Measurements from ENCODE around the gene NEMF.
A peak's percentile ranks its signal among the peaks of the same experiment; 100 is the strongest.

The NEMF gene

DNA sequence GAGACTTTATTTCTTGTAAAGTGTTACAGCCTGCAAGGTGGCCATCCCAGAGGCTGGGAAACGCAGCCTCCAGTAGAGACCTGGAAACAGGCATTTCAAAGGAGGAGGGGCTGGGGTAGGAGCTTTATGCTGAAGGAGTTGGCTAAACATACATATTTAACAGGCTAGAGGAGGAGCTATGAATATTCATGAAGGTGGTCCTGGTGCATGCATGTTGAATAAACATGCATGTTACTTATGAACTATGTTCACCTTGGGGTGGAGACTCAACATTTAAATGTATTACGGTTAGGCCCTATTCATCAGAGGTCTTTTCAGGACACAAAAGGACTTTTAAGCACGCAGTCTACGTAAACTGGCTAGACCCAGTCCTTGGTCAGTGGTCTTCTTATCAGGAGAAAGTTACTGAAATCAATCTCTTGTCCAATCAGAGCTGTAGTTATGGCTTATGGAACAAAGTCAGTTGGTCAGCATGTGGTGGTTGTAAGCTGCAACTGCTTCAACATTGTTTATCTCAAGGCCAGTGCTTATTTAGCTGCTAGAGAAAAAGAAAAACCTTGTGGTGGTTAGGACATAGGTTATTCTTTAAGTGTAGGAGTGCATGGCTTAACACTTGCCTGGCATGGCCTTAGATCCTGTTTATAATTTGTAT is 28.9 kb upstream of the NEMF start:
- Histone ChIP-seq H3K18ac (ENCODE audit: low read length) (no peak overlapping the region), H3K23ac (ENCODE audit: low read length) (no peak overlapping the region), H3K4me3 (ENCODE audit: low read depth, low read length) (no peak overlapping the region), H4K12ac (ENCODE audit: low read depth, low read length) (no peak overlapping the region), H3K27ac (ENCODE audit: low read depth, low read length) (no peak overlapping the region), H3K79me2 (ENCODE audit: control insufficient read depth, insufficient read depth, low read length, poor library complexity) (no peaks in the 10 kb centered on the region), H3K9me3 (ENCODE audit: insufficient read depth, low read depth, low read length) (no peaks in the 10 kb centered on the region), H3K79me1 (ENCODE audit: low read length) (peaks cover 9% of the 10 kb centered on the region), H3K4me2 (ENCODE audit: low read length) (no peak overlapping the region), H3K27me3 (ENCODE audit: insufficient read depth, low read length) (no peaks in the 10 kb centered on the region), H2AFZ (ENCODE audit: insufficient read depth, low read length, poor library complexity) (no peak overlapping the region), H2BK12ac (ENCODE audit: low read length) (no peak overlapping the region), H2BK5ac (ENCODE audit: low read depth, low read length, poor library complexity) (no peak overlapping the region), H3K36me3 (ENCODE audit: control insufficient read depth in 1 of 2, insufficient read depth in 2 of 2, low read length in 2 of 2) (no peaks in the 10 kb centered on the region), H2AK5ac (ENCODE audit: low read length) (no peak overlapping the region), H3K4me1 (ENCODE audit: control insufficient read depth in 1 of 2, insufficient read depth in 2 of 2, low read length in 2 of 2) (peaks cover 3 to 5% of the 10 kb centered on the region in 2 experiments), H4K91ac (ENCODE audit: low read depth, low read length) (no peak overlapping the region), H3K4ac (ENCODE audit: low read depth, low read length) (no peak overlapping the region), H3K9ac (ENCODE audit: low read length) (no peak overlapping the region), H3K14ac (ENCODE audit: low read length) (no peak overlapping the region), H4K8ac (ENCODE audit: low read depth, low read length) (no peak overlapping the region), H2BK120ac (ENCODE audit: insufficient read depth, low read length, poor library complexity) (no peak overlapping the region)
- WGBS (ENCODE audit: extremely low coverage, insufficient coverage, insufficient read length) = no CpG with 5 or more reads among the region's 4 CpGs
- DNase-seq = no peak

DNA sequence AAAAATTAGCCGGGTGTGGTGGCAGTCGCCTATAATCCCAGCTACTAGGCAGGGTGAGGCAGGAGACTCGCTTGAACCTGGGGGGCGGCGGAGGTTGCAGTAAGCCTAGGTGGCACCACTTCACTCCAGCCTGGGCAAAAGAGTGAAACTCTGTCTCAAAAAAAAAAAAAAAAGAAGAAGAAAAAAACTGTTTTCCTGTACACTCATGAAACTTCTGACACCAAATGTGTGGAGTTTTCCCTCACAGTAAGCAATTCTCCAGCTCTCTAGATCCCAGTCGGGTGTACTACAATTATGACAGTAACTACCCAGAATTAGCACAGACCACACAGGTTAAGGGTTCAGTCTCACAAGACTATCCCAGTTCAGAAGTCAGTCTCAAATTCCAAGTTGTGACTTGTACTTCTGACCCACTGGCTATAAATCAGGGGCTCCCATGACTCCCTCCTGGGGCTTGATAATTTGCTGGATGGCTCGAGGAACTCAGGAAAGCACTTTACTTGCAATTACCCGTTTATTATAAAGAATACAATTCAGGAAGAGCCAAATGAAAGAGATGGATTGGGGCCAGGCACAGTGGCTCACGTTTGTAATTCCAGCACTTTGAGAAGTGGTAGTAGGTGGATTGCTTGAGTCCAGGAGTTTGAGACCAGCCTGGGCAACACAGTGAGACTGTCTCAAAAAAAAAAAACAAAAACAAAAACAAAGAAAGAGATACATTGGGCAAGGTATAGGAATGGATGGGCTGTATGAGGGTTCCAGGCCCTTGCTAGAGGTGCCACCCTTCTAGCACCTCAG is 27.9 kb upstream of the NEMF start:
- peaks cover 3% of the 10 kb centered on the region in 2 experiments for H3K4me1 ChIP-seq (ENCODE audit: control insufficient read depth in 1 of 2, insufficient read depth in 2 of 2, low read length in 2 of 2)
- H4K8ac ChIP-seq (ENCODE audit: low read depth, low read length) = no peak overlapping the region
- H3K18ac ChIP-seq (ENCODE audit: low read length) = peak overlapping the region; percentile 27
- peak overlapping the region; percentile 74 for H4K91ac ChIP-seq (ENCODE audit: low read depth, low read length)
- no peak overlapping the region for H3K27ac ChIP-seq (ENCODE audit: low read depth, low read length)
- no peak overlapping the region for H2AFZ ChIP-seq (ENCODE audit: insufficient read depth, low read length, poor library complexity)
- H4K12ac ChIP-seq (ENCODE audit: low read depth, low read length) = no peak overlapping the region
- no peak for DNase-seq
- no peak overlapping the region for H3K4ac ChIP-seq (ENCODE audit: low read depth, low read length)
- H2BK12ac ChIP-seq (ENCODE audit: low read length) = peak overlapping the region; percentile 62
- no peaks in the 10 kb centered on the region for H3K79me2 ChIP-seq (ENCODE audit: control insufficient read depth, insufficient read depth, low read length, poor library complexity)
- H3K9me3 ChIP-seq (ENCODE audit: insufficient read depth, low read depth, low read length) = no peaks in the 10 kb centered on the region
- H3K4me2 ChIP-seq (ENCODE audit: low read length) = no peak overlapping the region
- no peak overlapping the region for H3K14ac ChIP-seq (ENCODE audit: low read length)
- no peak overlapping the region for H3K4me3 ChIP-seq (ENCODE audit: low read depth, low read length)
- peaks cover 9% of the 10 kb centered on the region for H3K79me1 ChIP-seq (ENCODE audit: low read length)
- H3K9ac ChIP-seq (ENCODE audit: low read length) = no peak overlapping the region
- H2AK5ac ChIP-seq (ENCODE audit: low read length) = no peak overlapping the region
- H2BK120ac ChIP-seq (ENCODE audit: insufficient read depth, low read length, poor library complexity) = no peak overlapping the region
- H3K36me3 ChIP-seq (ENCODE audit: control insufficient read depth in 1 of 2, insufficient read depth in 2 of 2, low read length in 2 of 2) = no peaks in the 10 kb centered on the region
- no peak overlapping the region for H2BK5ac ChIP-seq (ENCODE audit: low read depth, low read length, poor library complexity)
- no peaks in the 10 kb centered on the region for H3K27me3 ChIP-seq (ENCODE audit: insufficient read depth, low read length)
- WGBS (ENCODE audit: extremely low coverage, insufficient coverage, insufficient read length) = no CpG with 5 or more reads among the region's 9 CpGs
- H3K23ac ChIP-seq (ENCODE audit: low read length) = no peak overlapping the region

DNA sequence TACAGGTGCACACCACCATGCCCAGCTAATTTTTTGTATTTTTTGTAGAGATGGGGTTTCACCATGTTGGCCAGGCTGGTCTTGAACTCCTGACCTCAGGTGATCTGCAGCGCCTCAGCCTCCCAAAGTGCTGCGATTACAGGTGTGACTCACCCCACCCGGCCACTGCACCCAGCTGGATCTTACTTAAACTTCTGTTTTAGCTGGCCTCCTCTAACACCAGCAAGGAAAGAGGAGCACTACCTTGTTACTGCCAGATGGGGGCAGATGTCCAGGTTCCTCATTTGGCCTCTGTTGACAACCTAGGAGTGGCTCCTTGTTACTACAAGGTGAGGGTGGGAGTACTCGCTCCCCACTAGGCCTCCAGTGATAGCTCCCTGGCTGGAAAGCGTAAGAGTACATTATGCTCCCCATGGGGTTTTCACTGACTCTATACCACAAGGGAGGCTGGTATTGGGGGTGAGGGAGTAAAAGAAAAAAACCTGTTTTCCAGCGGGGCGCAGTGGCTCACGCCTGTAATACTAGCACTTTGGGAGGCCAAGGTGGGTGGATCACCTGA is 27.1 kb upstream of the NEMF start:
- H3K36me3 ChIP-seq (ENCODE audit: control insufficient read depth in 1 of 2, insufficient read depth in 2 of 2, low read length in 2 of 2) = no peaks in the 10 kb centered on the region
- H3K4me2 ChIP-seq (ENCODE audit: low read length) = no peak overlapping the region
- H3K4me1 ChIP-seq (ENCODE audit: control insufficient read depth in 1 of 2, insufficient read depth in 2 of 2, low read length in 2 of 2) = peaks cover 3% of the 10 kb centered on the region in 2 experiments
- H2BK5ac ChIP-seq (ENCODE audit: low read depth, low read length, poor library complexity) = peak overlapping the region; percentile 61
- H3K4ac ChIP-seq (ENCODE audit: low read depth, low read length) = no peak overlapping the region
- H4K8ac ChIP-seq (ENCODE audit: low read depth, low read length) = peak overlapping the region; percentile 76
- H2AK5ac ChIP-seq (ENCODE audit: low read length) = no peak overlapping the region
- no peak overlapping the region for H4K12ac ChIP-seq (ENCODE audit: low read depth, low read length)
- H4K91ac ChIP-seq (ENCODE audit: low read depth, low read length) = peak overlapping the region; percentile 74
- peak overlapping the region; percentile 95 for H2BK12ac ChIP-seq (ENCODE audit: low read length)
- no peak overlapping the region for H3K4me3 ChIP-seq (ENCODE audit: low read depth, low read length)
- no peak overlapping the region for H3K9ac ChIP-seq (ENCODE audit: low read length)
- peak overlapping the region; percentile 34 for H3K14ac ChIP-seq (ENCODE audit: low read length)
- H3K18ac ChIP-seq (ENCODE audit: low read length) = no peak overlapping the region
- no peak overlapping the region for H3K27ac ChIP-seq (ENCODE audit: low read depth, low read length)
- no CpG with 5 or more reads among the region's 8 CpGs for WGBS (ENCODE audit: extremely low coverage, insufficient coverage, insufficient read length)
- H2AFZ ChIP-seq (ENCODE audit: insufficient read depth, low read length, poor library complexity) = no peak overlapping the region
- H3K9me3 ChIP-seq (ENCODE audit: insufficient read depth, low read depth, low read length) = no peaks in the 10 kb centered on the region
- peak; percentile 77 to 85 for DNase-seq
- H3K79me2 ChIP-seq (ENCODE audit: control insufficient read depth, insufficient read depth, low read length, poor library complexity) = no peaks in the 10 kb centered on the region
- H3K27me3 ChIP-seq (ENCODE audit: insufficient read depth, low read length) = no peaks in the 10 kb centered on the region
- H3K79me1 ChIP-seq (ENCODE audit: low read length) = peaks cover 9% of the 10 kb centered on the region
- no peak overlapping the region for H3K23ac ChIP-seq (ENCODE audit: low read length)
- H2BK120ac ChIP-seq (ENCODE audit: insufficient read depth, low read length, poor library complexity) = peak overlapping the region; percentile 36

DNA sequence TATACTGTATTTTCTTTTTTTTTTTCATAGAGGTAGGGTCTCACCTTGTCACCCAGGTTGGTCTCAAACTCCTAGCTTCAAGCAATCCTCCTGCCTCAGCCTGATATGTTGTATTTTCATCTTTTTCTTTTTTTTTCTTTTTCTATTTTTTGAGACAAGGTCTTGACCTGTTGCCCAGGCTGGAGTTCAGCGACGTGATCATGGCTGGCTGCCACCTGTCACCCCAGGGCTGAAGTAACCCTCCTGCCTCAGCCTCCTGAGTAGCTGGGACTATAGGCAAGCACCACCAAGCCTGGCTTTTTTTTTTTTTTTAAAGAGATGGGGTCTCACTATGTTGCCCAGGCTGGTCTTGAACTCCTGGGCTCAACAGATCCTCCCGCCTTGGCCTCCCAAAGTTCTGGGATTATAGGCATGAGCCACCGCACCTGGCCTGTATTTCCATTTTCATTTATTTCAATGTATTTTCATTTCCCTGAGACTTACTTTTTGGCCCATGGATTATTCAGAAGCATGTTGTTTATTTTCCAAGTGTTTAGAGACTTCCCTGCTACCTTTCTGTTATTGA is 24.1 kb upstream of the NEMF start:
- Histone ChIP-seq H2AFZ (ENCODE audit: insufficient read depth, low read length, poor library complexity) (no peak overlapping the region), H3K27me3 (ENCODE audit: insufficient read depth, low read length) (no peaks in the 10 kb centered on the region), H3K14ac (ENCODE audit: low read length) (no peak overlapping the region), H3K4me3 (ENCODE audit: low read depth, low read length) (no peak overlapping the region), H3K4me2 (ENCODE audit: low read length) (no peak overlapping the region), H3K36me3 (ENCODE audit: control insufficient read depth in 1 of 2, insufficient read depth in 2 of 2, low read length in 2 of 2) (no peaks in the 10 kb centered on the region), H4K91ac (ENCODE audit: low read depth, low read length) (no peak overlapping the region), H3K9me3 (ENCODE audit: insufficient read depth, low read depth, low read length) (no peaks in the 10 kb centered on the region), H3K9ac (ENCODE audit: low read length) (no peak overlapping the region), H3K4ac (ENCODE audit: low read depth, low read length) (no peak overlapping the region), H4K12ac (ENCODE audit: low read depth, low read length) (no peak overlapping the region), H3K79me2 (ENCODE audit: control insufficient read depth, insufficient read depth, low read length, poor library complexity) (no peaks in the 10 kb centered on the region), H2BK12ac (ENCODE audit: low read length) (no peak overlapping the region), H2BK120ac (ENCODE audit: insufficient read depth, low read length, poor library complexity) (no peak overlapping the region), H3K4me1 (ENCODE audit: control insufficient read depth in 1 of 2, insufficient read depth in 2 of 2, low read length in 2 of 2) (peaks cover 3% of the 10 kb centered on the region in 2 experiments), H3K18ac (ENCODE audit: low read length) (no peak overlapping the region), H2AK5ac (ENCODE audit: low read length) (no peak overlapping the region), H3K79me1 (ENCODE audit: low read length) (peaks cover 9% of the 10 kb centered on the region), H3K23ac (ENCODE audit: low read length) (no peak overlapping the region), H3K27ac (ENCODE audit: low read depth, low read length) (no peak overlapping the region), H2BK5ac (ENCODE audit: low read depth, low read length, poor library complexity) (no peak overlapping the region), H4K8ac (ENCODE audit: low read depth, low read length) (no peak overlapping the region)
- no peak for DNase-seq
- WGBS (ENCODE audit: extremely low coverage, insufficient coverage, insufficient read length) = no CpG with 5 or more reads among the region's 4 CpGs
